Vagina (tissue), 2 donors: ENCODE measurements around the gene SLC7A11. TPM values are rescaled to one million over a fixed set of nuclear protein-coding genes. Genes with fewer than 3 reads are reported as not detected.

Experiments used
- DNase-seq, 2 donors: peaks; one replicate each; pipeline ENCODE4 v3.0.0-alpha.2; 2017; ENCODE audit errors: extremely low spot score in 2 of 2
- H3K27ac ChIP-seq: fragments of 200-600 bp; sonication (generic); one replicate; pipeline ENCODE4 v1.5.1; 2019
- H3K27me3 ChIP-seq: fragments of 200-600 bp; sonication (generic); one replicate; pipeline ENCODE4 v1.5.1; 2019
- H3K36me3 ChIP-seq, 2 donors: fragments of 200-600 bp; sonication (generic); one replicate each; pipeline ENCODE4 v1.5.1; 2017 to 2019
- H3K4me1 ChIP-seq: fragments of 200-600 bp; sonication (generic); one replicate; pipeline ENCODE4 v1.5.1; 2019
- H3K4me3 ChIP-seq, 2 donors: fragments of 200-600 bp; sonication (generic); 1 replicate in 1 of 2; 2 replicates in 1 of 2; pipeline ENCODE4 v1.5.1; 2016 to 2019
- H3K9me3 ChIP-seq: fragments of 200-600 bp; sonication (generic); one replicate; pipeline ENCODE4 v1.5.1; 2019
- CTCF ChIP-seq, 3 experiments: fragments of 450-650 bp in 2 of 3; fragments of 200-600 bp in 1 of 3; sonication (generic) in 1 of 3; IDR thresholded peaks; one replicate each; pipeline ENCODE4 v1.5.1; 2017 to 2019; ENCODE audit warnings: antibody characterized with exemption in 3 of 3, mild to moderate bottlenecking in 2 of 3, moderate library complexity in 2 of 3
- POLR2A ChIP-seq, 2 donors: fragments of 450-650 bp; IDR thresholded peaks; one replicate each; pipeline ENCODE4 v1.6.1; 2017; ENCODE audit warnings: antibody characterized with exemption in 2 of 2, mild to moderate bottlenecking in 2 of 2, moderate library complexity in 2 of 2
- POLR2AphosphoS5 ChIP-seq, 2 donors: sonication (generic); formaldehyde crosslinking; IDR thresholded peaks; one replicate each; pipeline ENCODE4 v1.9.0; 2017; ENCODE audit warnings: antibody characterized with exemption in 2 of 2, mild to moderate bottlenecking in 2 of 2, low read depth in 1 of 2; ENCODE audit not compliant: insufficient read depth in 1 of 2
- intact Hi-C: fragments of 100-400 bp; cut with DNase I; formaldehyde crosslinking; loops from one replicate; pipeline ENCODE4 v1.15.1; 2023
- total RNA-seq: library from RNA; depleted of rRNA; stranded (reverse); fragments of >200 nt; gene quantifications from one replicate; pipeline ENCODE4 v1.2.3, GENCODE V29; 2016

The SLC7A11 gene
- total RNA-seq, 1 donor from 2014 or later, result 1.5 TPM

GRCh38 chr4:138234248-138234647, 7.9 kb downstream of the SLC7A11 start:
- Histone ChIP-seq H3K4me3 (no peak overlapping the region), H3K27me3 (no peaks in the 10 kb centered on the region), H3K36me3 (no peaks in the 10 kb centered on the region), H3K4me1 (no peaks in the 10 kb centered on the region), H3K9me3 (no peaks in the 10 kb centered on the region), H3K27ac (no peak overlapping the region)
- intact Hi-C loops, result no loop called here
- TF ChIP-seq POLR2A (IDR thresholded peaks at IDR 0.05) (no peak), POLR2AphosphoS5 (IDR thresholded peaks at IDR 0.05; ENCODE audit: insufficient read depth in 1 of 2, low read depth in 1 of 2) (no peak), CTCF (IDR thresholded peaks at IDR 0.05) (no peak)
- DNase-seq, result no peak

- TF ChIP-seq POLR2AphosphoS5 (IDR thresholded peaks at IDR 0.05; ENCODE audit: insufficient read depth in 1 of 2, low read depth in 1 of 2) (no peak), CTCF (IDR thresholded peaks at IDR 0.05) (no peak), POLR2A (IDR thresholded peaks at IDR 0.05) (no peak)
- intact Hi-C loops, result no loop called here
These were observed 8.7 kb downstream of the SLC7A11 start for GRCh38 chr4:138233313-138234034.

GRCh38 chr4:138232364-138232763, 9.8 kb downstream of the SLC7A11 start:
- intact Hi-C loops, result no loop called here
- H3K9me3 ChIP-seq, result no peaks in the 10 kb centered on the region
- no peak overlapping the region for H3K4me3 ChIP-seq
- H3K27ac ChIP-seq, result no peak overlapping the region
- no peaks in the 10 kb centered on the region for H3K4me1 ChIP-seq
- no peaks in the 10 kb centered on the region for H3K36me3 ChIP-seq
- no peak for DNase-seq
- TF ChIP-seq CTCF (IDR thresholded peaks at IDR 0.05), result no peak
- no peak for TF ChIP-seq POLR2AphosphoS5 (IDR thresholded peaks at IDR 0.05; ENCODE audit: insufficient read depth in 1 of 2, low read depth in 1 of 2)
- no peak for TF ChIP-seq POLR2A (IDR thresholded peaks at IDR 0.05)
- H3K27me3 ChIP-seq, result no peaks in the 10 kb centered on the region

More at GRCh38 chr4:138233313-138234034, 8.7 kb downstream of the SLC7A11 start:
- no peak overlapping the region for H3K27ac ChIP-seq
- H3K9me3 ChIP-seq, result no peaks in the 10 kb centered on the region
- no peak overlapping the region for H3K4me3 ChIP-seq
- no peaks in the 10 kb centered on the region for H3K4me1 ChIP-seq
- no peak for DNase-seq
- H3K27me3 ChIP-seq, result no peaks in the 10 kb centered on the region
- H3K36me3 ChIP-seq, result no peaks in the 10 kb centered on the region

- Histone ChIP-seq H3K36me3 (no peaks in the 10 kb centered on the region), H3K9me3 (no peaks in the 10 kb centered on the region), H3K27me3 (no peaks in the 10 kb centered on the region), H3K4me3 (no peak overlapping the region), H3K4me1 (no peaks in the 10 kb centered on the region), H3K27ac (no peak overlapping the region)
- TF ChIP-seq POLR2A (IDR thresholded peaks at IDR 0.05) (no peak), POLR2AphosphoS5 (IDR thresholded peaks at IDR 0.05; ENCODE audit: insufficient read depth in 1 of 2, low read depth in 1 of 2) (no peak), CTCF (IDR thresholded peaks at IDR 0.05) (no peak)
- intact Hi-C loops, result no loop called here
- DNase-seq, result no peak
These were observed 12.1 kb downstream of the SLC7A11 start for GRCh38 chr4:138230048-138230447.

GRCh38 chr4:138229160-138229559, 13.0 kb downstream of the SLC7A11 start:
- intact Hi-C loops, result no loop called here
- no peak for DNase-seq
- no peaks in the 10 kb centered on the region for H3K9me3 ChIP-seq
- no peak overlapping the region for H3K4me3 ChIP-seq
- H3K27me3 ChIP-seq, result no peaks in the 10 kb centered on the region
- H3K27ac ChIP-seq, result no peak overlapping the region
- H3K4me1 ChIP-seq, result no peaks in the 10 kb centered on the region
- H3K36me3 ChIP-seq, result no peaks in the 10 kb centered on the region
- TF ChIP-seq POLR2A (IDR thresholded peaks at IDR 0.05) (no peak), CTCF (IDR thresholded peaks at IDR 0.05) (no peak), POLR2AphosphoS5 (IDR thresholded peaks at IDR 0.05; ENCODE audit: insufficient read depth in 1 of 2, low read depth in 1 of 2) (no peak)
